GM18526 (cell line): ENCODE results near the gene TMEM117.

Source experiments
- POLR2A ChIP-seq: IDR thresholded peaks from 3 replicates; pipeline ENCODE4 v1.6.1; 2011; ENCODE audit not compliant: insufficient read length; ENCODE audit errors: extremely low read depth

The TMEM117 gene

DNA sequence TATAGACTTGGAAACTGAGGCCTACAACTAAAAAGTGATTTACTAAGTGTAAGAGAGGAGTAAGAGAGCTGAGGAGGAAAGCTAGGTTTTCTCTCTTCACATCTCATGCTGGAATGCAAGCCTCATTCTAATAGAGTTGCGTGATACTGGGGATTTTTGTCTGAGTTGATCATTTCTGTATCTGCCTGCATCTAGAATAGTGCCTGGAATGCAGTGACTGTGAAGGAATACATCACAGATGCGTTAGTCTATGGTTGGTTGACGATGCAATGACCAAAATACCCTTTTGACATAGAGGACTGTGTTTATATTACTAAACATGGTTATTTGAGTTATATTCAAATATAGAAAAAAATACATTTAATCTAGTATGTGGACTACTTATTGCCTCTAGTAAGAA is 9.2 kb upstream of the TMEM117 start:
- TF ChIP-seq POLR2A, result no peak

DNA sequence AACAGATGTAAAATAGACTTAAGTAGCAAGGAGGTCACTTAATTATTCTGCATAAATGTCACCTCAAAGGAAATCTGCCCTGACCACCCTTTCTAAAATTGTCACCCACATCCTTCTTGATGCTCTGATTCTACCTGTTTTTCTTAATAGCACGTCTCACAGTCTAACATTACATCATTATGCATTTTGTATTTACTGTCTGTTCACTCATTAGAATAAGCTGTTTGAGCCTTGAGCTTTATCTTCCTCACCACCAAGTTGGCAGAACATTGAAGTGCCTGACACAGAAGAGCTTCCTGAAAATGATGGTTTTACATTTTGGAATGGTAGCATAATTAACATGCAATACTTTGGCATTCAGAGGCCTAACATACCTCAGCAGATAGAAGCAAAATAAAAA is 8.8 kb upstream of the TMEM117 start:
- no peak for TF ChIP-seq POLR2A

DNA sequence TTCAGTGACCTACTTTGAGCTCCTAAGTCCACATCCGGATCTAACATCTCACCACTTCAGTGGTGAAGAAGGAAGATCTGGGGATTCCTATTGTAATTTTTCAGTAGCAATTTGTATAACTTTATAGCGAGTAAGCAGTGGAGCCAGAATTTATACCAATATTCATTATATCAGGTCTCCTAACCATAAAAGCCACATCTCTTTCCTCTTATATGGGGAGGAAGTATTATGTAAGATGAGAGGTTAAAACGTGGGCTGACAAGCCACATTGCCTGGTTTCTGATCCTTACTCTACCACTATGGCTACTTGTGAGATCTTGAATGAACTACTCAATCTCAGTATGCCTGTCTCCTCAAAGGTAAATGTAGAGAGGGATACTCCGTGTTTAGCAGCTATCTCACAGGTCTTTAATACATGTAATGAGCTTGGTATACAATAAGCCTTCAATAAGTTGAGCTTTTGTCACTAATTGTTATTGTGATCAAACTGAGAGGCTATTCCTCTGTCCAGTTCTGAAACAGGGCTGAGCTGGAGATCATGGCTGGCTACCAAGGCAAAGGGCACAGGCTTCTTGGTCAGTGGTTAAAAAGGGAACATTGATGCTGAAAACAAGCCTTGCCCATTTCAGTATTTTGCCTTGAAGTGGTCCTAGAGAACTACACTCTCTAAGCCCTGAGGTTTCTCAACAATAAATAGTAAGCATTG is 3.3 kb upstream of the TMEM117 start:
- no peak for TF ChIP-seq POLR2A

DNA sequence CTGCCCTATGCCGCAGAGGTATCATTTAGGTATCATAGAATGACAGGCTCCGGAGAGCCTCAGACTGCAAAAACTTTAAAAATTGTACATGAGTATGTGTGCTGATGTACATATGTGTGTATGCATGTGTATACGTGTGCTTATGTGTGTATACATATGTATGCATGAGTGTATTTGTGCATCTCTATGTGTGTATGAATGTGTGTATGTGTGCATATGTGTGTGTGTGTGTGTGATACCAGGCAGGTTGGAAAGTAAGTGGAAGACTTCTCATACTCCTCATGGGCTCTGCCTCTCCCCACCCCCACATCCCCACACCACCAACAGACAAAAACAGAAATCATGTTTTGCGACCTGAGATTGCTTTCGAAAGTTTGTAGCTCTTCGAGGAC is 621 bp upstream of the TMEM117 start:
- no peak for TF ChIP-seq POLR2A

DNA sequence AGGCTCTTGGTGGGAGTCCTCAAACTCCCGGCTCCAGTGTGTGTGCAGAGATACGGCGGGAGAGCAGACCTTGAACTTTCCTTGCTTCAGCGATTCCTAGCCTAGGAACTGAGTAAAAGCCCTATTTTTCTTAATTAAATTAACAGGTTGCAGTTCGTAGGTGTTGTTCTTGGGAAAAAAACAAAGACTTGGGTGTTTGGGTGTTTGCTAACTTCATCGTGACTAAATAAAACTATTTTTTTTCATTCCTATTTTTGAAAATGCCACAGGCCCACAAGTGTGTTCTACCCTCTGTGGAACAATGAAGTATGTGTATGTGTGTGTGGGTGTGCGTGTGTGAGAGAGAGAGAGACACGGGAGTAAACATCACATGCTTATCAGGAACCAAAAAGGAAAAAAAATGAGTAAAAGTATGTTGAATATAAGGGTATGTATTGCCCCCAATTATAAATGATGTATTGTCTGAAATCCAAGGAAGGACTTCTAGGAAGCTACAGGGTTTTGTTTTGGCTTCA is 651 bp downstream of the TMEM117 start:
- no peak for TF ChIP-seq POLR2A

DNA sequence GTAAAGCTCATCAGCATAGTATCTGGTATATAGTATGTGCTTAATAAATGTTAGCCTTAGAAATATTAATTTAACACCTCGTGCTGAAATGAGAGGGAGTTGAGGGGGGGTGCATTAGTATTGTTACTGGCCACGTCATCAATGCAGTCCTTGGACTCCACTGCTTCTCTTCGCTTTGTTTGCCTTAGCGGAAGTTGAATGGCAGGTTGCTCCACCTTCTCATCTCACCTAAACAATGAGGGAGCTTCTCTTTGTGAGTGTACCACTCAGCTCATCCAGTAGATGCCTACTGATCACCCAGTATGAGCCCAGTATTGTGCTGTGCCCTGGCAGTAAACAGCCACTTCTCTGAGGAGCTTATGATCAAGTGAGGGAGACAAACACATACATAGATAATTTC is 4.5 kb downstream of the TMEM117 start:
- TF ChIP-seq POLR2A, result no peak

DNA sequence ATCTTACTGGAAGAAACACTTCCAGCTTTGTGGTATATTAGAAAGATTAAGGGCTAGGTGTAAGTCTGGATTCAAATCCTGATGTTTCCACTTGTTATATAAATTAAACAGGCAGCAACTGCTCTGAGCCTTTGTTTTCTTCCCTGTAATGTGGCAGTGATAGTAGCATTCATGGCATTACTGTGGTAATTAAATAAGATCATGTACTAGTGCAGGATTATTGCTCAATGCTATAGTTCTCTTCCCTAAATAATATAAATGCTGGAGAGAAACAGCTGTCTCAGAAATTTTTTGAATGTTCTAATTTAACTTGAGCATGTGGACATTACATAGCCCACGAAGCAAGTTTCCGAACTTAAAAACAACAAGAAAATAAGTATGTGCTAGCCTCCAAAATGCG is 5.4 kb downstream of the TMEM117 start:
- TF ChIP-seq POLR2A, result no peak

DNA sequence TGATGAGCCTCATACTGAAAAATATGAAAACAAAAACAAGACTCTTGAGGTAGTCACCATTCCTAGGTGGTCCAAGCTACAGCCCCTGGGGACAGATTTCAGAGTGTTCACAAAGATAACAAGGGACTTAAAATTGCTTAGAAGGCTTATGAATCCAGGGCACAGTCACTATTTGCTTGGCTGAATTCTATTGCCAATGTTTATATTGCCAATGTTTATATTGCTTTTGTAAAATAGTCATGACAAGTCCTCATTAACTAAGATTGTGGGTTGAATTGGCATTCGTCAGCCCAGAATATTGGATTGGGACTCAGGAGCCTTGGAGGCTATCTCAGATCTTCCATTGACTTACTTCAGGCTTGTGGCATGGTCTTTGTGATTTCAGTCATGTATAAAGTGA is 6.4 kb downstream of the TMEM117 start:
- TF ChIP-seq POLR2A, result no peak

DNA sequence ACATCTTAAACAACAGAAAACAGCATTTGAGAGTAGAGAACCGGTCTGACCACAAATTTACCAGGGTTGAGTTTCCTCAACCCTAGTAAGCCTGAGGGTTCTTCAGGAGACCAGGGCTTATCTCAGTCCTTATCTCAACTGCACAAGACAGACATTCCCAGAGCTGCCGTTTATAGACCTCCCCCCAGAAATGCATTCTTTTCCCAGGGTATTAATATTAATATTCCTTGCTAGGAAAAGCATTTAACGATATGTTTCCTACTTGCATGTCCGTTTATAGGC is 12.3 kb downstream of the TMEM117 start:
- no peak for TF ChIP-seq POLR2A

DNA sequence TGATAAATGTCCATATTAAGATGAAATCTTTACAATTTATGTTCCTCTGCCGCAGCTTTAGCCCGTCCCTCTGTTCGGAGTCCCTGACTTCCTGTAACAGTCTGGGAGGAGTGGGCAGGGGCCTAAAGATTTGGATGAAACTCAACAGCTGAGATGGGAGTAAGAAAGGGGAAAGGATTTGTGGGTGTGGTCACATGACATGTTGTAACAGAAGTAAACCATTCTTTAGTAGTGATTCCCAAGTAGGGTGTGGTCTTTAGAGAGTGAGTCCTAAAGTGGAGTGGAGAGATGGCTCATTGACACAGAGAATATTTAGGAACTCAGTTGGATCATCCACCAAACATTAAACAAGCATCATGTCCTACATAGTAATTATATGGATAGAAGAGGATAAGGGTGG is 12.9 kb downstream of the TMEM117 start:
- TF ChIP-seq POLR2A, result no peak

DNA sequence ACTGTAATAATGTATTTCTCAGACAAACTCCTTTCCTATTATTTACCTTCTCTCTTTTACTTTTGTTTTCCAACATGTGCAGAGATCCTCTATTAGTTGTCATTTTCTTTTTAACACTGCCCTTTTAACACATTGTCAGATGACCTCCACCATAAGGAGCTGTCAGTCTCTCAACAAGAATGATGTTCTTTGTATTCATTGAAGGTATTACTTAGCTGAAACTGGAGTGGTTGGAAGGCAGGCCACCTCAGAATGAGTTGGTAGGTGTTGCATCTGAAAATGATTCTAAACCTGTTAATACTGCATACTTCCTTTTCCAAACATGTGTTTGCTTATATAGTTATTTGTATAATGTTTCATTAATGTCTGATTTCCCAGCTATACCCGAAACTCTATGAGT is 16.9 kb downstream of the TMEM117 start:
- no peak for TF ChIP-seq POLR2A

DNA sequence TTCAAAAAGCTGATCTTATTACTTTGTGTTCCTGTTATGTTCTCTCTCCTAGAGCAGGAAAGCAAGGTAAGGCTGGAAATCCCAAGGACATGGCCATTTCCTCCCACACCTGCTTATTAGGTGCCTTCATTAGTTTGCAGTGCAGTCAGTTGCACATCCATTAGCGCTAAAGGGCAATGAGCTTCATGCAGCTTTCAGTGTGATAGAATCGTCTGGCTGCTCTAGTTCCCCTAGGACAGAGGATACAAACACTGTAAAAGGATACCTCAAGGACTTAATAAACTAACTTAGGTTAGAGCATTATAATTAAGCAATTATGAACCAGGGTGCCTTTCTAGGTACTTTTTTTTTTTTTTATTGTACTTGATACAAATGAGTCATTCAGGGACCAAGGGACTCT is 21.1 kb downstream of the TMEM117 start:
- no peak for TF ChIP-seq POLR2A

DNA sequence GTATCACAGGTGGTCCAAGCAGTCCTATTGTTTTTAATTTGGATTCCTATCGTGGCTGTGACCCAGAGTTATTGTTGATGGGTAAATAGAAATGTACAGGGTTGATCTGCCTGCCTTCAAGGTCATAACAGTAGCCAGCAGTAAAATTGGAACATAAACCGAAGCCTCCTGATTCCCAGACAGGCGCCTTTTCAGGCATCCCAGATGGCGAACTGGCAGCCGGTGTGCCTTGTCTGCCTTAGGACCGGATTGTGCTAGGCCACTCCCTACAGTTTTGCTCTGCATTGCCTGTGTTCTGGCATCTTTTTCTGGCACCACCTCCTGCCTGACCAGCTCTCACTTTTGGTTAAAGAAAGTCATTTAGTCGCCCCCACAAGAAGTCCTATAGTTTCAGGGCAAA is 22.2 kb downstream of the TMEM117 start:
- TF ChIP-seq POLR2A, result no peak

DNA sequence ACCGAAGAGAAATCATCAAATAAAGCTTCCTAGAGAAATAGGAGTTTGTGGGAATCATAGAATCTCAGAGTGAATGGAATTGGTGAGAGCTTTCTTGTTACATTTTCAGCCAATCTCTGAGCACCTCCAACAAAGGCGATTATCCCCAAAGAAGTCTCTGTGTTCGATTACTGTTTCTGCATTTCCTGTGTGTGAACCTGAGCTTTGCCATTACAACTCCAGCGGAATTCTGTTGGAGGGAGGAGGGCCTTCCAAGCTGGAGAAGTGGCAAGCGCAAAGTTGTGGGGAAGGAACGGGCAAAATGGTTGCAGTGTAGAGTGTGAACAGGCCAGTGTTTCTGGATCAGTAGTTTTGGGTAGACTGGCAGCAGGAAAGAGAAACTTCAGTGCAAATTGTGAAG is 23.1 kb downstream of the TMEM117 start:
- no peak for TF ChIP-seq POLR2A

DNA sequence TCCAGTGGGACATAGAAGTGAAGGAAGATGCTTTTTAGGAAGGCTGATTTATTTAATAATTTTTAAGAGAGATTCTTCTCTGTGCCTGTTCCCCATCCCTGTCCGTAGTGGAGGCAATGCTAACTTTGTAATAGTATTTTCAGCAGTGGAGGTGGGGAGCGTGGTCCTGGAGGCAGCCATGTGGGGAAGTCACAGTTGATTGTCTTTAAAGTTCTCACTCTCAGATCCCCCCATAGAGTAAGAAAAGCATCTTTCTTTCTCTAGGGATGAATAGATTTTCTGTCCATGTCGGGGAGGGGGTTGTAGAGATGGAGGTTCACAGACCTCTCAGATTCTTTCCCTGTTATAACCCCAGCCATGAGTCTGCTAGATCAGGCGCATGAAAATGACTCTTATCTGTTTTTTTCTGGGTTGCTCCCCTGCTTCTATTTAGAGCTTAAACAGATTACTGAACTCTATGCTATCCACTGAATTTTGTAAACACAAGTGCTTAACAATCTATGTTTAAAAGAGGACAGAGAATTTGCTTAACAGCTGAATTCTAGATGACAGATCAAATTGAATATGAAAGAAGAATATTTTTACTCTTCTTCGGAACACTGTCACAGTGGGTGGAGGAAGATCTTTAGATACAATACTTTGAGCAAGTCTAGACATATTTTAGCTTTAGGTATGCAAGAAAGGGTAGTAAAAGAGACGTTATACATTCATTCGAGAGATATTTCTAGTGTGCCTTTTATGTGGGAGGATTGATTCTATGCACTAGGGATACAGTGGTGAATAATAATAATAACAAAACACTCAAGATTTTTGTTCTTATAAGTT is 25.3 kb downstream of the TMEM117 start:
- no peak for TF ChIP-seq POLR2A

DNA sequence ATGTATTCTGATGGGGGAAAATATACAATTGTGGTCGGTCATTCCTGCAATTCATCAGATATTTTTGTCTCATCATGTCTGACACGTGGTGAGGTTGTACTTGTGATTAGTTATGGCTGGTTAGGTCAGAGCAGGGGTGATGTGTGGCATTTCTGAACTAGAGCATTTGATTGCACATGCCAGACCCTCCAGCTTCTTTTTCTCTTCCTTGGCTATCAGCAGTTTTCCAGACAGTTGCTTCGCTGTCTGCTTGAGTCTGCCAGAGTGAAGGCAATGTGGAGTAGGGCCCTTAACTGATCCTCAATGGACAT is 25.9 kb downstream of the TMEM117 start:
- no peak for TF ChIP-seq POLR2A
